H1 (cell line): ENCODE measurements around the gene FLT3. TPM values are rescaled to one million over a fixed set of nuclear protein-coding genes. Genes with fewer than 3 reads are reported as not detected.

Experiments
- ATF2 ChIP-seq: IDR thresholded peaks from 2 replicates; pipeline ENCODE4 v1.6.1; 2012; ENCODE audit warnings: low read length, inconsistent platforms
- EGR1 ChIP-seq: IDR thresholded peaks from 2 replicates; pipeline ENCODE4 v1.6.1; 2011; ENCODE audit warnings: low read depth, low read length, borderline replicate concordance
- KDM5A ChIP-seq: fragments of 200-600 bp; IDR thresholded peaks from 2 replicates; pipeline ENCODE4 v1.7.1; 2012; ENCODE audit warnings: mild to moderate bottlenecking, low read length, inconsistent platforms, mixed read lengths
- POU5F1 ChIP-seq: IDR thresholded peaks from 2 replicates; pipeline ENCODE4 v1.6.1; 2011; ENCODE audit warnings: low read depth, mild to moderate bottlenecking, low read length, moderate library complexity
- RBBP5 ChIP-seq: IDR thresholded peaks from 2 replicates; pipeline ENCODE4 v1.7.1; 2012; ENCODE audit warnings: low read depth, mild to moderate bottlenecking, inconsistent platforms, low read length, moderate library complexity, borderline replicate concordance
- TEAD4 ChIP-seq: IDR thresholded peaks from 2 replicates; pipeline ENCODE4 v1.6.1; 2012; ENCODE audit warnings: low read depth, low read length, inconsistent platforms, mixed read lengths
- YY1 ChIP-seq: IDR thresholded peaks from 2 replicates; pipeline ENCODE4 v1.6.1; 2011; ENCODE audit warnings: low read depth, mild to moderate bottlenecking, low read length
- polyA plus RNA-seq, 7 experiments: library from polyadenylated mRNA; depleted of rRNA in 3 of 7; stranded (reverse) in 5 of 7; unstranded in 2 of 7; fragments of >200 nt in 5 of 7; fragments of 200-250 nt in 2 of 7; gene quantifications; 1 replicate in 5 of 7; 2 replicates in 1 of 7; 4 replicates in 1 of 7; pipeline versions ENCODE4 v1.2.1 to v1.2.3, GENCODE V29; 2011 to 2013; ENCODE audit warnings: missing spikeins in 2 of 7, mixed read lengths in 2 of 7
- total RNA-seq: library from RNA; stranded (reverse); fragmentation: NEBNext Ultra II Directional; extraction: Animal tissue kit (Norgen Biotek cat#: 25700); gene quantifications from 2 replicates; pipeline ENCODE4 v1.2.1, GENCODE V29; 2021

Gene FLT3
- total and polyA plus RNA-seq, 2 of the 8 experiments (the other 6 are each of a cell fraction or from before 2014, with no cell fraction given): 0.44 to 0.71 TPM

- TF ChIP-seq EGR1 (no peak), ATF2 (no peak), POU5F1 (no peak), RBBP5 (no peak), YY1 (no peak), KDM5A (no peak), TEAD4 (no peak)
These were observed 63.0 kb downstream of the FLT3 start (continued) for GRCh38 chr13:28037399-28037798.
